Ammon's horn (tissue), 1 donor: ENCODE data around the gene ERAP2.
"Not testable (repeated sequence)": the region's sequence is repeated elsewhere in the genome, so short reads cannot be mapped to it uniquely, and the experiment has no call there.

Experiments used
- DNase-seq: peaks from one replicate; pipeline ENCODE4 v3.0.0-alpha.2; 2016; ENCODE audit warnings: low spot score

Gene ERAP2

DNA sequence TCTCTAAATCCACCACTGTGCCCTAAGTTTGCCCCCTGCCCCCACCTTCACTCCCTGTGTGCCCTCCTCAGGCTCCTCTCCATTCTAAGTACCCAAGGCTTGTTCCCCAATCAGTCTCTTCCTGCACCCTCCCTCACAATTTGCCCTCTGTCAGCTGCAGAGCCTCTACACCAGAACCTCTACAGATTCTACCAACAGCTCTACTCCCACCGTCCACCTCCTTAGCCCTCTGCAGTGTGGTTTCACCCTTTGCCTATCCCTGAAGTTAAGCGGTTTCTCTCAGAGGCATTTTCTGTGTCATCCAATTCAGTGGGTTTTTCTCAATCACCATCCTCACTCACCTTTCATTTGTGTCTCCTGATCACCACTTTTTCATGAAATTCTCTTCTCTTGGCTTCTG is 13.2 kb upstream of the ERAP2 start:
- DNase-seq, result no peak

DNA sequence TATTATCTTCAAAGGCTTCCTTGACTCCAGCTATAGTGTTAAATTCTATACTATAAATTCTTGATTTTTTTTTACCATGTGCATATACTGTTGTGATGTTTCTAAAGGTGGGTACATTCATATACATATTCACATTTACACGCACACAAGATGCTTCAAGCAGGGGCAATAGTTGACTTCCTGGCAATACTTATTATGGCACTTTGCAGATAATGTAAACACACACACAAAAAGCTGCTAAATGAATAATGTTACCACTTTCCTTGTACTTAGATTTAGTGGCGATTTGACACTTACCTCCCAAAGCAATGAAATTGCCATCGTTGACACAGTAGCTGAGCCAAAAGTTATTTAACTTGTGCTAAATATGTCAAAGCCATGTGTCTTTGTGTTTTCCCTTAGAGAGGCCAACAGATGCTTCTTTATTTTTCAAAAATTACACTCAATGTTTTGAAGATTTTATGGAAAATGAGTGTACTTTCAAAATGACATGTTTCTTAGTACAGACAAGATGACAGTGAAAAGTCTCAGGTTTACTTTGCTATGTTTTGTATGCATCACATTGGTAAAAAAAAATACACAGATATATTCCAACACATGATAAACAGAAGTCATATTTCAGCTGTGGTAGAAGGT is 12.2 kb upstream of the ERAP2 start:
- DNase-seq, result no peak

DNA sequence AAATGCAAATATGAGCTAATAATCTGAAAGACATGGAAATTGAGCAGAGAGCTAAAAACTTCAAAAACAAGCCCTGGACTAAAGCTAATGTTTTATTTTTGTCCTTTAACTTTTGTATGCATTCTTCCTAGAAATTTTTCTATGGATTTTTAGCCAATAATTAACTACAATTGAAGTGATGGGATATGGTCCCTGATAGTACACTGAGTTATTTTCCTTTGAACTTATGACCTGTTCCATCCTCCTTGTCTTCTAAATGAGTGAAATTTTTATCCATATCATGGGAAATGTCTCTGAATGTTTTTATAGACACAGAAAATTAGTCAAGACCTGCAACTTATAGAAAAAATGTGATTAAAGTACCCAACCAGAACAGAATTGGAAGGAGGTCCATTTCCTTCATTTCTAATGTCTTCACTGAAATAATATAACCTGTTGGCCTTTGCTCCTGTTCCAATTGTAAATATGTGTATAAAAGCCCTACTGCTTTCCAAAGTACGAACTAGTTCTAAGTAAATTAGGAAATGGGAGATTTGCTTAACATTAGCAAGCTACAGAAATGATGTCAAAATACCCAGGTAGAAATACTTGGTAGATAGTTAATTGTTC is 11.3 kb upstream of the ERAP2 start:
- no peak for DNase-seq

DNA sequence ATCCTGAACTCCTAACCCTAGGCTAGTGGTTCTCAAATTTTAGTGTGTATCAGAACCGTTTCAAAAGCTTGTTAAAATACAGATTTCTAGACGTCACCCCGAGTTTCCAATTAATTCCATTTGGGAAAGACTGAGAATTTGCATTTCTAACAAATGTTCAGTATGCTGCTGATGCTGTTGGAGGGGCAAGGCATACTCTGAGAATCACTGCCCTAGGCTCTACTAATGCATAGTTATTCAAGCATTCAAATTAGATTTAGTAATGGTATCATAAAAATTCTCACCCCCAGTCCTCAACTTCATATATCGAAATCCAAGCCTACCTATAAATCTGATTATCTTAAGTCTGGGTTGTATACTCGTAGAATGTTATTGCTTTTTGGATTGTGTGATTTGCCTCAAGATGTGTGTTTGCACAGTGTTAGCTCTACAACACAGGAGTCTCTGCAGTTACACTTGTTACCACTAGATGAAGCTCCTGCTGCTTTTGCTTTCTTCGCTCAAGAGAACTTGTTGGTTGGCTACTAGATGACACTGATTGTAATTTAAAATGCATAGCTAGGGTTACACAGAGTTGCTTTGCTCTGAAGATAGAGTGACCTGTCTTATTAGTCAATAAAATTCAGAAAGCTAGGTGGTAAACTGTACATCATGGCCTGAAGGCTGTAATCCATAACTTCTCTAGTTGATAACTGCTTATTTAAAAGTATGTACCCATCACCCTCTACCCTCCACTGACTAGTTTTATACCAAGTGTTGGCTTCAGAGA is 7.5 kb upstream of the ERAP2 start:
- peak; percentile 81 for DNase-seq

DNA sequence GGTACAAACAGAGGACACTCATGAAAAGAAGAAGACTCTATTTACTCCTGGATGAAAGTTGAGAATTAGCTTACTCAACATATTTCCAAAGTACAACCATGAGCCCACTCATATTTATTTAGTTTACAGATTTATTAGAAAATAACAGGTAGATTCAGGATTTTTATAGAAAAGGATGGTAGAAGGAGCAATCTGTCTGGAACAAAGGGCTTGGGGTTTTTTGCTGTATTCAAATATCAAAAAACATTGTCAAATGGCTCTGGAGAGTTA is 7.0 kb upstream of the ERAP2 start:
- DNase-seq, result no peak

DNA sequence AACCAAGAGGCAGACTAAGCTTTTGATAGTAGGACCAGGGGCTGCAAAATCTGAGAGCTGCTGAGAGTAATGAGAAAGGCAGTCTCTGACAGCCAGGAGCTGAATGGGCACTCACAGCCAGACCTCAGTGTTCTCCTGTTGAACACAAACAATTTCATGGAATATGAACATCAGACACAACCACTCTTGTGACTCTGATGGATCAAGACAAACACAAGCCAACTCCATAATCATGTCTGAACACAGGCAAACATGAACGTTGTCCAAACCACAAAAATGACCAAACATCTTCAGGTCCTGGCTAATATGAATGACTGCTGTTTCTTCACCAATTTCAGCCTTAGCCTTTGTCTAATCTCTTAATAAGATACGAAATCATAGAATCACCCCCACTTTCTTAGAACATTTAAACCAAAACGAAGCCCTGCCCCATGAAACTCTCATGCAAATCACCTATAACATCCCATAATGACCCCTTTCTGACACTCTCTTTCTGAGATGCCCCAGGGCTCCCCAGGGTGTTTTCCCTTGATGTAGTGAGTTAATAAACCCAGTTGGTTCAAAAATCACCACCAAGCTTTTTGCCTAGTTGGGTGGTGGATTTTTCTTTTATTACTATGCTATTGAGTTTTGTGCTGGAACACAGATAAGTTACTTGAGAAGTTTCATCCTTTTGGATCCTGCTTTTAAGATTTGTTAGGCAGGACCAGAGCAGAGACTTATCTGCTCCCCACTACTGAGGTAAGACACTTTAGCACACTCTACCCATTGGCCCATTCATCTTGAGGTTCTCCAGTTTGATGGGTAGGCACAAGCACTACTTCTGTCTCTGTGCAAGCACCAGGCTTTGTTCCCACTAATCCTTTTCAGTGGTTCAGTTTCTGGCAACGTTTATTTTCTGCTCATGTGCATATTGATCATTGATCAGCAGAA is 5.9 kb upstream of the ERAP2 start:
- DNase-seq, result no peak

DNA sequence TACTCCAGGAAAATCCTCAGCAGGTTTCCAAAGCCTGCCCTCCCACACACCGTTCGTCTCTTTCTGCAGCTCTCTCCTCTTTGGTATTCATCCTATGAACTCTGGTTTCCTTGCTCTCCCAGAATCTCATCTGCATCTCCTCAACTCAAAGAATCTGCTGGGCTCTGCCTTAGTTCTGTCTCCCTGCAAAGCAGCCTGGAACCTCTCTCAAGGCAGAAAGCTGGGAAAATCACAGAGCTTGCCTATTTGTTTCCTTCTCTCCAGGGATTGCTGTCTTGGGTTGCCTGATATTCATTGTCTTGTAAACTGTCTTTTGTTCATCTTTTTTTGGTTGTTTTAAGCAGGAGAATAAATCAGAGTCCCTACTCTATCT is 5.3 kb upstream of the ERAP2 start:
- DNase-seq, result no peak

DNA sequence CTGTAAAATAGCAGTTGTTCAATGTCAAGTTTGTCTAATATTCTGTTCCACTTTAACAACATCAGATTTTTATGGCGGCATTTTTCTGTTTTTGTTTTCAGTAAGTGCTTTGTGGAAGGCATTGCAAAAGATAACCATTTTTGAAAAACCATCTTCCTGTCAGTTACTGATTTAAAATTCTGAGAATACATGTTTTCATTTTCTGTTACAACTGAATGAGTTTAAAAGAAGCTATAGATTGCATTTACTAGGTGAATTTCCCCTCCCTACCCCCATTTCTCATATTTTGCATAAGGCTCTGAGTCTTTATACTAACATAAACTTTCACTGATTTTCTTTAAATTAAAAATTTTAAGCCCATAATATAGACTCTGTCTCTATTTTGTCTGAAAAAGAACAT is 4.6 kb upstream of the ERAP2 start:
- no peak for DNase-seq

DNA sequence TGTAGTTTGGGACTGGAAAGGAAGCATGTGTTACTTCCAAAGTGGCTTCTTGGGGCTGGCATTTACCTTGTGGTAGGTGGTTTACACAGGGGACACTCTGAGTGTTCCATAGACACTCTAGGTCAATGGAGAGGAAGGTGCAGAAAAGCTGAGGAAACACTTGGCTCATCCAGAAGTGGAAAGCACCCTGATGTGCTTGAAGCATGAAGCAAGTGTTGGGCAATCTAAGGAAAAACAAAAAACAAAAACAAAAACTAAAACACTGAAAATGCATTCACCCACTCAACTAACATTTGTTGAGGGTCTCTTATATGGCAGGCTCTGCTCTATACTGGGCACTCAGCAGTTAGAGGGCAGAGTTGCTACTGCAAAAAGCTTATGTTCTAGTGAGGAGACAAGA is 2.9 kb upstream of the ERAP2 start:
- DNase-seq, result no peak

DNA sequence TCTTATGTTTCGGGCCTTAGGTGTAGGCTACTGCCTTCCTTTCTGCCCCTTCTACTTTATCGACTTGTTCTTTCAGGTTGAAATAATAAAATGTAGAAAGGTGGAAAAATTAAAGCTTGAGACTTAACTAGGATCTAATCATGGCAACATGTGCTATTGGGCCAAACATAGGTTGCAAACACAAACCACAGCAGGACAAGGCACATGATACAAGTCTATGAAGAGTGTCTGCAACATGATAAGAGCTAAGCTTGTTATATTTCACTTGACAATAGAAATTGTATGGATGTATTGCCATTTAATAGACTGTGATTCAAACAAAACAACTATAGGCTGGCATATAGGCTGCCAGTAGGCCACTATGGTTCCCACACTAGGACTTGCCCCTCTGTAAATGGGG is 1.7 kb upstream of the ERAP2 start:
- no peak for DNase-seq

DNA sequence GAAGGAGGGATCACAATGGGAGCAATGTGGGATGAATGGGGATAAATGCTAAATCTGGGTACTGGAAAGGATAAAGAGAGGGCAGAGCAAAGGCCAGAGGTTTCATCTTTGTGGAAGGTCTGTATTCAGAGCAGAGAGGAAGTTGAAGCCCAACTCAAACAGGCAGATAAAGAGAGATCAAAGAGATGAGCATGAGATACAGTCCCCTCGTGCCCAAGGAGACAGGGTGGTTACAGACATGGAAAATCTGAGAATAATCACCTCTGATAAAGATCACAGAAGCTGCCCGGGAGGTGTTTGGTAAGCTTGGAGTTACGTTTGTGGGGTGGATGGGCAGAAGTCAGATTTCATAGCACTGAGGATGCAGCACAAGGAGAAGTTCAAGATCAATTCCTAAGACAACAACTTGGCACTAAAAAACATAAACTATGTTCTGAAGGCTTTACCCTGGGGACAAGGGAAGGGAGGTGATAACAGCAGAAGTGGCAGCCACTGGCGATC is 459 bp upstream of the ERAP2 start:
- DNase-seq, result no peak

DNA sequence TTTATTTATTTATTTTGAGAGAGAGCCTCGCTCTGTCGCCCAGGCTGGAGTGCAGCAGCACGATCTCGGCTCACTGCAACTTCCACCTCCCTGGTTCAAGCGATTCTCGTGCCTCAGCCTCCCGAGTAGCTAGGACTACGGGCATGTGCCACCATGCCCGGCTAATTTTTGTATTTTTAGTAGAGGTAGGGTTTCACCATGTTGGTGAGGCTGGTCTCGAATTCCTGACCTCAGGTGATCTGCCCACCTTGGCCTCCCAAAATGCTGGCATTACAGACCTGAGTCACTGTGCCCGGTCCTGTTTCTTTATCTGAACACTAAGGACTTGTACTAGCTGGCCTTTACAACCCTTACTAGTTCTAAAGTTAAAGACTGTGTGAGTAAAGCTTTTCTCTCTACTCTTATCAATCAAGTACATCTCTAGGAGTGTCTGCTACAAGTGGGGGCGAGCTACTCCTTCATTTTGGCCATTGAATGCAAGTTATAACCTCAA is 723 bp downstream of the ERAP2 start:
- not testable (repeated sequence) for DNase-seq

DNA sequence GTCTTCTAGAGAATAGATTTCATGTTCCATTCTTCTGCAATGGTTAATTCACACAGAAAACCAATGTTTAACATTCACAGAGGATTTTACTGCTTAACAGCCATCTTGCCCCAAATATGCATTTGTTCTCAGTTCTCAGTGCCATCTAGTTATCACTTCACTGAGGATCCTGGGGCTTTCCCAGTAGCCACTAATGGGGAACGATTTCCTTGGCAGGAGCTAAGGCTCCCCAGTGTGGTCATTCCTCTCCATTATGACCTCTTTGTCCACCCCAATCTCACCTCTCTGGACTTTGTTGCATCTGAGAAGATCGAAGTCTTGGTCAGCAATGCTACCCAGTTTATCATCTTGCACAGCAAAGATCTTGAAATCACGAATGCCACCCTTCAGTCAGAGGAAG is 3.4 kb downstream of the ERAP2 start:
- DNase-seq, result no peak

DNA sequence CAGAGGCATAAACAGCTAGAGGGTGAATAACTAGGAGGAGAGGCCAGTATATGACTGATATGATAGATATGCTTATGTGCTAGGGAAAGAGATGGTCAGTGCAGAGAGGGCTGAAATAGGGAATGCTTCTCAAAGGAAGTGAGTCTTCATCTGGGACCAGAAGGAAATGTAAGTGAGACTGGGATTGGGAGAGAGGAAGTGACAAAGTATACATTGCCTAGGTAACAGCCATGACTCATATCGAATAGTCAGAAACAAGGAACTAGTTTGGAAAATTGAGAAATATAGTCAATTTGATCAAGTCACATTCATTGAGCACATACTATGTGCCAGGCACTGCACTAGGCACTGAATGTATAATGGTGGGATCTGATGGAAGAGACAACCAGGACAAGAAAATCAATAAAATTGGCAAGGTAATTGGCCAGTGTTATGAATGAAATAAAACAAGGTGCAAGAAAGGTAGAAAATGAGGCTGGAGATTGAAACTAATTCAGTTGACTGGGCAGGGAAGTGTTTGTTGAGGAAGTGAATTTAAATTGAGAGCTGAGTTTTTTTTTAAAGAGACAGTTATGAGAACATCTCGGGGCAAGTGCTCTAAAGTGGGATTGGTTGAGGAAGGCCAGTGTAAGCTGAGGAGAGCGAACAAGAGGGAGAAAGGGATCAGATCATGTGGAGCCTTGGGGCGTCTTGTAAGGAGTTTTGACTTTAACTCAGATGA is 4.3 kb downstream of the ERAP2 start:
- no peak for DNase-seq

DNA sequence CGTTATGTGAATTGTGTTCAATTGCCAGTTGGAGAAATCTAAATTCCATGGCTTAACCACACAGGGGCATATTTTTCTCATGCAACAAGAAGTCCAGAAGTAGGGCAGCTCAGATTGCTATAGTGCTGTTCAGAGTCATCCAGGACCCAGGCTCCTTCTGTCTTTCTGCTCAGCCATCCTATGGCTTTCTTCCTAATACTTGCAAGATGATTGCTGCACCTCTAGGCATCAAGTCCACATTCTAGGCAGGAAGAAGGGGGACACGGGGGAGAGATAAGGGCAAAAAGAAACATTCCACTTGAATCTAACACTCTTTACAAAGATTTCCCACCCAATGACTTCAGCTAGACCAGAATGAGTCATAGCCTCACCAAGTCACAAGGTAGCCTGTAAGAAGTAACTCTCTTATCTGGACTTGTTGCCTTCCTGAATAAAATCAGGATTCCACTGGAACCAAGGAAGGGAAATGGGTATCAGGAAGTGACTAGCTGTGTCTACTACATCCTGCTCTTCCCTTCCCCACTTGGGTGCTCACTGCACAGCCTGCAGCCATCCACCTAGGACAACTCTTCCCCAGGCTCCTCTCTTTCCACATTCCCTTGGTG is 5.3 kb downstream of the ERAP2 start:
- no peak for DNase-seq

DNA sequence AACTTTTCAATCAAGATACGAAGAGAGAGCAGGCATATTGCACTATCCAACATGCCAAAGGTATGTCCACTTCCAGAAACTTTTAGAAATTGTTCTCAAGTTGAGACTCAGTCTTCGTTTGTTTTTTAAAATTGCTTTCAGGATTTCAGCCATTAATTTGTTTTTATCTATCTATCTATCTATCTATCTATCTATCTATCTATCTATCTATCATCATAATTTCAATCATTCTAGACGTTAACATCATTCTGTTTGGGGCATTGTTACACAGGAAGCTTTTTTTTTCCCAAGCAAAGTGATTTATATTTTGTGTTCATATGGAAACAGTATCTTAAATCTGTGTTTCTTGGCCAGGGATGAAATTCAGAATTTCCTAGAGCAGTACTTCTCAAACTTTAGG is 7.6 kb downstream of the ERAP2 start:
- no peak for DNase-seq

DNA sequence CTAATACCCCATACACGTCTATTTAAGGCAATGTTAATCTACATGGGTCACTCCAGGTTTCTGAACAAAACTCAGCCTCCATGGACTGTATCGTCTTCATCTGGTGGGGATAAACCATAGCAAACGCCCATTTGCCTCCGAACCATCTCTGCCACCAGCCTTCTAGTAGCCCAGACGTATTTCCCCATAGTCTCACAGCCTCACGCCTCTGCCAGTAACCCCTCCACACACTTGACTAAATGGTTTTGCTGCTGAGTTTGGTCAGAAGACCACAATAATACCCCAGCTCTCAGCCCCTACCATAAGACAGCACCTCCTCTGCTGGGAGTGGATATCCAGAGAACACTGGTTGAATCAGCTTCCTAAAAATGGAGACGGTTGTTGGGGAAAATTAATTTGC is 8.7 kb downstream of the ERAP2 start:
- DNase-seq, result no peak

DNA sequence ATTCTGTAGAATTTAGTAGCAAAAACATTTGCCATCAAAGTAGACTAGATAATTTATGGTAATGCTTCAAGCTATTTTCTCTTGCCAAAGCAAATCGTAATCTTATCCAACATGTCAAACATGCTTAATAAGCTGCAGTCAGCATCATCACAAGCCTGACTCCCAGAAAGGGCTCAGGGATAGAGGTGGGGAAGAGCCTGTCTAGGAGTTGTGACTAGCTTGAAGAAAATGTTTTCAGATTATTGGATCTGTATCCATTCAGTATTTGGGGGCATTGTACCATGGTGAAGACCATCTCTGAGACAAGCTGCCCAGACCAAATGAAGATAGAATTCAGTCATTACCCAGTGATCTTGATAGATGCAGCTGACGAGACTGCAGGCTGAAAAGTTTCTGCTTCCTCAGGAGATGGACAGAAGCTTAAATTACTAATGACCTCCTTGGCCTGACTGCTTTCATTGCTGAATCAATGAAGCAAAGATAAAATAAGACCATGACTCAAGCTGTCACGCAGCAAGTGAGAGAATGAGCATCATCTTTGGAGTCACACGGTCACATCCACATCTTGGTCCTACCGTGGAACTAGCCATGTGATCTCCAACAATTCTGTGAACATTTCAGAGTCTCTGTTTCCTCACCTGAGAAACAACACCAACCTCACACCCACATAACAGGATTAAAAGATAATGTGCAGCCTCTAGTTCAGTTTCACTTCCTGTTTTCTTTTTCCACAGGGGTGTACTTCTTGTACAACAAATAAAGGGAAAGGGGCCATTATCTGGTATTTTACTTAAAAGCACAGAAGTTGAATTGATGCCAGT is 9.4 kb downstream of the ERAP2 start:
- DNase-seq, result no peak

DNA sequence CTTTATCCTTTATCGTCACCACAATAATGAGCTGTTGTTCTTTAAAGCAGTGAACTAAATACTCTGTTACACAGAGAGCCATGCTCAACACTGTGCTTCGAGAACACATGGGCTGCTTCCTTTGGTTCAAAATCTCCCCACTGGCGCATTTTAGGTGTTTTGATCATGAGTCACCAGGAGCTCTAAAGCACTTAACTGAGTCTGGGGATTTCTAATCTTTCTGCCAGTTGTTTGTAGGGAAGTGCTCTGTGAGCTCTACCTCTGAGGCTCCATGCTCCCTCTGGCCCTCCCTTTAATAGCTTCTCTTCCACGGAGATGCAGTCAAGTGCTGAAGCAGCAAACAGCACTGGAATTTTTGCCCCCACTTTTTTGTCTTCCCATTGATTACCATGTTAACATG is 17.0 kb downstream of the ERAP2 start:
- no peak for DNase-seq

DNA sequence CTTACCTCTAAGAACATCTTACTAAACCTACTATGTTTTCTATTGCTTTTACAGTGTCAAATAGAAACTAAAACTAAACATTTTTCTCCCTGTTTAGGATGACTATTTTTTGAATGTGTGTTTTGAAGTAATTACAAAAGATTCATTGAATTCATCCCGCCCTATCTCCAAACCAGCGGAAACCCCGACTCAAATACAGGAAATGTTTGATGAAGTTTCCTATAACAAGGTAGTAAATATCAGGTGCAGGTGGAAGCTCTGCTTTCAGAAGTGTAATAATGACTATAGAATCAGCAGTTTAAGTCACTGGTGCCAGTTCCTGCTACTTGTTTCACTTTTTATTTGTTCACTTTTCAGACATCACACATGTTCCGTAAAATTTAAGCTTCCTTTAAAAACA is 20.0 kb downstream of the ERAP2 start:
- no peak for DNase-seq
